GM12892 (cell line): ENCODE data around the gene ULK4.
"Not testable (repeated sequence)": the region's sequence is repeated elsewhere in the genome, so short reads cannot be mapped to it uniquely, and the experiment has no call there.

Experiments
- DNase-seq: peaks from one replicate; pipeline ENCODE4 v3.0.0; 2011; ENCODE audit not compliant: insufficient read length
- FAIRE-seq: peaks from 2 replicates; lab custom pipeline; 2011; peaks lifted over from hg19 to GRCh38; lab: Jason Lieb, UNC
- POLR2A ChIP-seq: IDR thresholded peaks from 2 replicates; pipeline ENCODE4 v1.6.1; 2011; ENCODE audit warnings: low read depth, low read length, control low read depth
- POLR2AphosphoS5 ChIP-seq: IDR thresholded peaks from 2 replicates; pipeline ENCODE4 v1.6.1; 2011; ENCODE audit warnings: low read depth, low read length, control low read depth
- TAF1 ChIP-seq: IDR thresholded peaks from 2 replicates; pipeline ENCODE4 v1.6.1; 2011; ENCODE audit warnings: low read depth, mild to moderate bottlenecking, control low read depth, low read length, borderline replicate concordance

The ULK4 gene

DNA sequence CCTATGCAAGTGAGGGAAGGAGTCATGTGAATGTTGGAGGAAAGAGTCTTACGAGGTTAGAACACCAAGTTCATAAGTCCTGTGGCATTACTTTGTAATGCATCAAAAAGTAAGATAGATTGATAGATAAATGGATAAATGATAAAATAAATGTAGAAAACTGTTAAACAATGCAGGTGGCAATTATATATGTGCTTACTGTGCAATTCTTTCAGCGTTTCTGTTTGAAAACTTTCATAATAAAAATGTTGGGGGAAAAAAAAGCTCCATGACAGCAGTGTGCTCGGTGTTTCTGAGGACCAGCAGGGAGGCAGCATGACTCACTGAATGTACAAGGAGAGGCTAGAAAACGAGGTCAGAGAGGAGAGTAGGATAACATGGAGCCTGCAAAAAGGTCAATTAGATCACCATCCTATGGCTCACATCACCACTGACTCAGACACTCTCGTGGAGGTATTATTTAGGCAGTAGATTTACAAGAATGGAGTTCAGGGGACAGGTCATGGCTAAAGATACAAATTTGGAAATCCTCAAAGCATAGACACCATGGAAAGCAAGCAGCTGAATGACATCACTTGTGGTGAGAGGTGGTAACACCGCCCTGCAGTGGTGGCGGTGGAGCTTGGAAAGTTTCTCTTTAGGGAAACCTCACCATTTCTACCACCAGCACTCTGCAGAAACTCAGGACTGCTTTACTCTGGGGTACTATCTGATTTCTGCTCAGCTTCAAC is 542.8 kb downstream of the ULK4 start:
- DNase-seq (no peak), FAIRE-seq (no peak)
- TF ChIP-seq TAF1, result no peak
- no peak for TF ChIP-seq POLR2AphosphoS5
- no peak for TF ChIP-seq POLR2A

DNA sequence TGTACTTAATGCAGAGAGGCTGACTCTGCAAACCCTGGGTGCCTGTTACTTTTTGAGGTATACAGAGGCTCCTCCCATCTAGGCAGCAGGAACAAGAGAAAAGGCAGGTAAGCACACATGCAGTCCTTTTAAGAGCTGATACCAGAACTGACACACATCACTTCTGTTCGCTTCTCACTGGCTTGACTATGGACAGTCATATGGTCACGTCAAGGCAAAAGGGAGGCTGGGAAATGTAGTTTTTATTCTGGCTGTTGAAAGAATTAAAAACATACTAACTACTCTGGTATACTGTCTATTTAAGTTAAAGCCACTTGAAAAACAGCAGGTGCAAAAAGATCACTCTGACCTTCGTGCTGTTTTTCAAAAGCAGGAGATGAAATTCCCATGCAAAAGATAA is 544.3 kb downstream of the ULK4 start:
- FAIRE-seq, result no peak
- no peak for DNase-seq
- TF ChIP-seq TAF1 (no peak), POLR2AphosphoS5 (no peak), POLR2A (no peak)

DNA sequence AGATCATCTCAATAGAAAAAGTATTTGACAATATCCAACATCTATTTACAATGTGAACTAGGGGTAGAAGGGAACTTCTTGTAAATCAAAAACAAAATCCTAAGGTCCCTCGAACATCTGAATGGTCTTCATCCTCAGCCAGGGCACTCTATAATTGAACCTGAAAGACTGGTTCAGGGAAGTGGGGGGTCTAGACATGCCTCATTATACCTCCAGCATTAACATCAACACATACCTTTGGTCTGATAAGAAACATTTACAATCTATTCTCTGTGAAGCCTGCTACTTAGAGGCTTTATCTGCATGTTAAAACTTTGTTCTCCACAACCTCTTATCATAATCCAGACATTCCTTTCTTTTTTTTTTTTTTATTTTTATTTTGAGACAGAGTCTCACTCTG is 550.8 kb downstream of the ULK4 start:
- no peak for FAIRE-seq
- no peak for DNase-seq
- TF ChIP-seq POLR2A, result no peak

DNA sequence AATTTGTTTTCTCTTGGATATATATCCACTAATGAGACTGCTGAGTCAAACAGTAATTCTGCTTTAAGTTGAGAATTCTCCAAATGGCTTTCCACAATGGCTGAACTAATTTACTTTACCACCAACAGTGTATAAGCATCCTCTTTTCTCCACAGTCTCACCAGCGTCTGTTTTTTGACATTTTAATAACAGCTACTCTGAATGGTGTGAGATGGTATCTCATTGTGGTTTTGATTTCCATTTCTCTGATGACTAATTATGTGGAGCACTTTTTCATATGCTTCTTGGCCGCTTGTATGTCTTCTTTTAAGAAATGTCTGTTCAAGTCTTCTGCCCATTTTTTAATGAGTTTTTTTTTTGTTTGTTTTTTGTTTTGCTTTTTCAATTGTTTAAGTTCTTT is 556.4 kb downstream of the ULK4 start:
- FAIRE-seq (no peak), DNase-seq (no peak)

DNA sequence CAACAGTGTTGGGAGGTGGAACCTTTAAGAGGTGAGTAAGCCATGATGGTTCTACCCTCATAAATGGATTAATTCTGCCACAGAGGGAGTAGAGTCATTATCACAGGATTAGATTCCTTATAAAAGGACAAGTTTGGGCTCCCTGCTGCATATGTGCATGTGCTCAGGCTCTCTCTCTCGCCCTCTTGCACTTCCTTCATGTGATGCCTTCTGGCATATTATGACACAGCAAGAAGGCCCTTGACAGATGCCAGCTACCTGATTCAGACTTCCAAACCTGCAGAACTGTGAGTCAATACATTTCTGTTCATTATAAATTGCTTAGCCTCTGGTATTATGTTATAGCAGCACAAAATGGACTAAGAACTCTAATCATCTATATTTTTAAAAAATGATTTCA is 557.3 kb downstream of the ULK4 start:
- TF ChIP-seq POLR2A (no peak), POLR2AphosphoS5 (no peak), TAF1 (no peak)
- no peak for DNase-seq
- FAIRE-seq, result no peak

More for the DNA sequence above, 556.4 kb downstream of the ULK4 start:
- TF ChIP-seq TAF1 (no peak), POLR2A (no peak), POLR2AphosphoS5 (no peak)

DNA sequence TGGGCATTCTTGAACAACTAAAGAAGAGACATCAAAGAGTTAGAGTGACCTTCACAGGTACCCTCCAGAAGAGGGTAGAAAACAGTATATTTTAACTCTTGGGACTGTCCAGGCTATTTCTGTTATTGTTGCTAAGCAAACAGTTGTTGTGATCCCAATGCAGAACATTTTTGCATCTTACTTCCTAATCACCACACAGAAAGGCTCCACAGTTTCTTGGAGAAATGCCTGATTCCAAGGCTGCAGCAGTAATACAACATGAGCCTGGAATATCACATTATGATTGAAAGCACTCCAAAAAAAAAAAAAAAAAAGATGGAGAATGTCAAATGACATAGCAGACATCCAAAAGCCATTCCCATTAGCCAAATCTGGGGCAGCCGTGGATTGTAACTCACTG is 567.0 kb downstream of the ULK4 start:
- FAIRE-seq, result no peak
- no peak for TF ChIP-seq TAF1
- no peak for TF ChIP-seq POLR2A
- TF ChIP-seq POLR2AphosphoS5, result no peak
- no peak for DNase-seq

DNA sequence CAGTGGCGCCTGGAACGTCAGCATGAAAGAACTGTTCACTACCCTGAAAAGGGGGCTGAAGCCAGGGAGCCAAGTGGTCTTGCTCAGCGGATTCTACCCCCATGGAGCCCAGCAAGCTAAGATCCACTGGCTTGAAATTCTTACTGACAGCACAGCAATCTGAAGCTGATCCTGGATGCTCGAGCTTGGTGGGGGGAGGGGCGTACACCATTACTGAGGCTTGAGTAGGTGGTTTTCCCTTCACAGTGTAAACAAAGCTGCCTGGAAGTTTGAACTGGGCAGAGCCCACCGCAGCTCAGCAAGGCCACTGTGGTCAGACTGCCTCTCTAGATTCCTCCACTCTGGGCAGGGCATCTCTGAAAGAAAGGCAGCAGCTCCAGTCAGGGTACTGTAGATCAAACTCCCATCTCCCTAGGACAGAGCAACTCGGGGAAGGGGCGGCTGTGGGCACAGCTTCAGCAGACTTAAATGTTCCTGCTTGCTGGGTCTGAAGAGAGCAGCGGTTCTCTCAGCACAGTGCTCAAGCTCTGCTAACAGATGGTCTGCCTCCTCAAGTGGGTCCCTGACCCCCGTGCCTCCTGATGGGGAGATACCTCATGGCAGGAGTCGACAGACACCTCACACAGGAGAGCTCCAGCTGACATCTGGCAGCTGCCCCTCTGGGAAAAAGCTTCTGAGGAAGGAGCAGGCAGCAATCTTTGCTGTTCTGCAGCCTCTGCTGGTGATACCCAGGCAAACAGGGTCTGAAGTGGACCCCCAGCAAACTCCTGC is 591.0 kb downstream of the ULK4 start:
- FAIRE-seq, DNase-seq: not testable (repeated sequence)

DNA sequence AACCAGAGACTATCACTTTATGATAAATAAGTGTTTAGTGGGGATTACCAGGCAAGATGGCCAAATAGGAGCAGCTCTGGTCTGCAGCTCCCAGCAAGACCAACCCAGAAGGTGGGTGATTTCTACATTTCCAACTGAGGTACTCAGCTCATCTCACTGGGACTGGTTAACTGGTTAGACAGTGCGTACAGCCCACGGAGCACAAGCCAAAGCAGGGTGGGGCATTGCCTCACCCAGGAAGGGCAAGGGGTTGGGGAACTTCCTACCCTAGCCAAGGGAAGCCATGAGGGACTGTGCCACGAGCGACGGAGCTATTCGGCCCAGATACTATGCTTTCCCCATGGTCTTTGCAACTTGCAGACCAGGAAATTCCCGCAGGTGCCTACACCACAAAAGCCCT is 591.6 kb downstream of the ULK4 start:
- TF ChIP-seq TAF1 (no peak), POLR2A (no peak), POLR2AphosphoS5 (no peak)
- FAIRE-seq, result no peak
- no peak for DNase-seq

DNA sequence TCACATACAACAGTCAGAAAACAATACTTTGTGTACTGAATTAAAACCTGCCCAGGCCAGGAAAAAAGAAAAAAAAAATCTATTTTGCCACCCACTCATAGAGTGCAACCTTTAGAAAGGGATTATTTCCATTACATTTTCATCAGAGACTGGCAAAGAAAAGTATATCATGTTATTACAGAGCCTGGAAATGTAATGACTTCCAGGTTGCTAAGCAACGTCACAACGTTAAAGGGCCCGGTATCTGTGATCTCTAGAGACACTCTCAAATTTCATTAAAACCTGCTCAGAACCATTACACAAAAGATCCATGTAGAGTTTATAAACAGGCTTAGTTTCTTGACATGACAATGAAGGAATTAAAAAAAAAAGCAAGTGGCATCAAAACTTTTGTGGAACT is 592.1 kb downstream of the ULK4 start:
- DNase-seq (no peak), FAIRE-seq (no peak)
- TF ChIP-seq POLR2AphosphoS5 (no peak), POLR2A (no peak), TAF1 (no peak)

DNA sequence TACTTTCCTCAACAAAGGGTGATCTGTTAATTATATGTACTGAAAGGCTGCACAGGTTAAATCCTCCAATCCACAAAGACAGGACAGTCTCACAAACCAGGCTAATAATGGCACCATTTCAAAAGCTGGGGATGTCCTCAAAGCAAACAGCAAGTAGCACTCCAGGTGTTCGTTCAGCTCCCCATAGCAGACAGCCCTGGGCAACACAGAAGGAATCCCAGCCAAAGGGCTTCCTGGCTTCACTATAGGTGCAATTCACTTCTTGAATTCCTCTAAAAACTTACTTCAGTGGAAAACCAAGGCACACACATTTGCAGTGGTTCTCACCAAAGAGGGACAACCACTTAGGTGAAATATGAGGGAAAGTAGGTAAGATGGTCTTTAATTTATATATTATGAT is 595.9 kb downstream of the ULK4 start:
- no peak for TF ChIP-seq TAF1
- no peak for TF ChIP-seq POLR2A
- TF ChIP-seq POLR2AphosphoS5, result no peak
- FAIRE-seq (no peak), DNase-seq (no peak)

DNA sequence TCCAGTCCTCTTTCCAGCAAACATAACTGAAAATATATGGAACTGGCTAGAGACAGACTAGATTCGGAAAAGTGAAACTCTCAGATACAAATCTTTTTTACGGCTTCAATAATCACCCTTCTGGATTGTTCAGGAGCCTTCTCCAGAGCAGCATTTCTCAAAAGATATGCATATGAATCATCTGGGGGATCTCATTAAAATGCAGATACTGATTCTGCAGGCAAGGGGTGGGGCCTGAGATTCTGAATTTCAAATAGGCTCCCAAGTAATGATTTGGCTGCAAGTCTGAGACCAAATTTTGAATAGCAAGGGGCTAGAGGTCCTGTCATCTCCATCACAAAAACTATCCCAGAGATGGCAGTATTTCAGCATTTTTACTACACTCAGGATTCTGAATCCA is 597.2 kb downstream of the ULK4 start:
- TF ChIP-seq TAF1 (no peak), POLR2AphosphoS5 (no peak), POLR2A (no peak)
- FAIRE-seq (no peak), DNase-seq (no peak)
